ENCODE results near the gene MBD2.
A peak's percentile ranks its signal among the peaks of the same experiment; 100 is the strongest.

MBD2 gene

GRCh38 chr18:54192415-54192814, 32.1 kb downstream of the MBD2 start:
- no peak for DNase-seq

- DNase-seq: no peak
These were observed 33.1 kb downstream of the MBD2 start for GRCh38 chr18:54191352-54191751.

- DNase-seq: no peak
These were observed 37.1 kb downstream of the MBD2 start for GRCh38 chr18:54187372-54187771.

- no peak for DNase-seq
These were observed 39.6 kb downstream of the MBD2 start for GRCh38 chr18:54184836-54185235.

- no peak for DNase-seq
These were observed 41.1 kb downstream of the MBD2 start for GRCh38 chr18:54183390-54183789.

- DNase-seq: no peak
These were observed 42.4 kb downstream of the MBD2 start for GRCh38 chr18:54181856-54182602.

GRCh38 chr18:54173980-54174630, 50.4 kb downstream of the MBD2 start:
- no peak for DNase-seq

- DNase-seq: no peak
These were observed 51.2 kb downstream of the MBD2 start for GRCh38 chr18:54173250-54173649.

GRCh38 chr18:54169431-54170403, 54.8 kb downstream of the MBD2 start:
- no peak for DNase-seq

- DNase-seq: no peak
These were observed 59.0 kb downstream of the MBD2 start for GRCh38 chr18:54165450-54165849.

- DNase-seq: no peak
These were observed 61.0 kb downstream of the MBD2 start for GRCh38 chr18:54163453-54163852.

GRCh38 chr18:54162431-54162830, 62.0 kb downstream of the MBD2 start:
- no peak for DNase-seq

- DNase-seq: no peak
These were observed 63.2 kb downstream of the MBD2 start for GRCh38 chr18:54161267-54161666.

- DNase-seq: no peak
These were observed 64.6 kb downstream of the MBD2 start for GRCh38 chr18:54159906-54160305.

- DNase-seq: no peak
These were observed 66.7 kb downstream of the MBD2 start for GRCh38 chr18:54157646-54158385.

- no peak for DNase-seq
These were observed 69.1 kb downstream of the MBD2 start for GRCh38 chr18:54155412-54155811.

- DNase-seq: no peak
These were observed 70.2 kb downstream of the MBD2 start for GRCh38 chr18:54154231-54154630.

- no peak for DNase-seq
These were observed 73.1 kb downstream of the MBD2 start for GRCh38 chr18:54151376-54151775.

GRCh38 chr18:54150226-54150625, 74.2 kb downstream of the MBD2 start:
- DNase-seq: no peak

- DNase-seq: peak; percentile 73
These were observed 75.3 kb downstream of the MBD2 start for GRCh38 chr18:54149078-54149697.

GRCh38 chr18:54148678-54149077, 75.8 kb downstream of the MBD2 start:
- DNase-seq: no peak

GRCh38 chr18:54148151-54148550, 76.3 kb downstream of the MBD2 start:
- no peak for DNase-seq
